Skin of body (tissue), 2 donors: ENCODE measurements around the gene ZSWIM8. TPM values are rescaled to one million over a fixed set of nuclear protein-coding genes. Genes with fewer than 3 reads are reported as not detected.
"Not testable (repeated sequence)": the region's sequence is repeated elsewhere in the genome, so short reads cannot be mapped to it uniquely, and the experiment has no call there.

Experiments
- DNase-seq: peaks from one replicate; lab custom pipeline; 2025; lab: John Stamatoyannopoulos, UW
- total RNA-seq: library from RNA; depleted of rRNA; stranded (reverse); fragments of >200 nt; gene quantifications from one replicate; pipeline ENCODE4 v1.2.3, GENCODE V29; 2014

The ZSWIM8 gene
- total RNA-seq, 1 donor from 2014 or later = 48.4 TPM

DNA sequence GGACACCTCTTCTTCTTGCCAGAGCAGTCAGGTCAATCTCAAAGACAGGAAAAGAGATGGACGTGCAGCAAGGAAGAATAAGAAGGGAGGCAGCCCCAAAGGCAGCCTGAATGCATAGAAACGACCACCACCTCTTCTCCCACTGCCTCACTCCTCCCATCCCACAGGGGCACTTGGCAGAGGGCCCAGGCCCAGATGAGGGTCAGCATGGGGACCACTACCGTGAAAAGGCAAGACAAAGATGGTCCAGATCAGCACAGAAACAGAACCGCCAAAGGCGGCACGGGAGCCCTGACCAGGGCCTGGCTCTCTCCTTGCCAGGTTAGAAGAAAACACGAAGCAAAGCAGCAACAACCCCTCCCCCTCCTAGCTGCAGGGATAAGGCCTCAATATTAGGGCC lies 27.9 kb downstream of the ZSWIM8 start:
- no peak for DNase-seq

DNA sequence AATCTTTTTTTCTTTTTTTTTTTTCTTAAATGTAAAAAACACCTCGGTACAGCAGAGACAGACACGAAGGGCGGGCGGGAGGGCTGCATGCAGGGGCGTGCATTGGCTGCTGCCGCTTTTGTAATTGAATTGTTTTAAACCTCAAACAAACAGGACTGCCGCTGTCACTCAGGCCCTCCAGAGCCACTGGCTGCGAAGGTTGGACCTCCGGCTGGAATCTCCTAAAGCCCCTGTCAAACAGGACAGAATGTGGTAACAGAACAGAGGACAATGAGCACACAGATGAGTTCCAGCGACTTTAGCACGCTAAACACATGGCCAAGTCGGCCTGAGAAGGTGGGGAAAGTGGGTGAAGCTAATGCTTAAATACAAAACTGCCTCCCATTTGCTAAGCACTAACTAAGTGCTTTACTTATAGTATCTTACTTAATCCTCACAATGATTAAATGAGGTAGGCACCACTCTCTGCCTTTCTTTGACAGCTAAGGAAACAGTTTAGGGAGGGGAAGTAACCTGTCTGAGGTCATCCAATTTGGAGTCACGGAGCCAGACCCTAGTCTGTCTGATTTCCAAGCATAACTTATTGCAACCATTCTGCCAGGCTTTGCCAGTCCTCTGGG lies 29.0 kb downstream of the ZSWIM8 start:
- no peak for DNase-seq

DNA sequence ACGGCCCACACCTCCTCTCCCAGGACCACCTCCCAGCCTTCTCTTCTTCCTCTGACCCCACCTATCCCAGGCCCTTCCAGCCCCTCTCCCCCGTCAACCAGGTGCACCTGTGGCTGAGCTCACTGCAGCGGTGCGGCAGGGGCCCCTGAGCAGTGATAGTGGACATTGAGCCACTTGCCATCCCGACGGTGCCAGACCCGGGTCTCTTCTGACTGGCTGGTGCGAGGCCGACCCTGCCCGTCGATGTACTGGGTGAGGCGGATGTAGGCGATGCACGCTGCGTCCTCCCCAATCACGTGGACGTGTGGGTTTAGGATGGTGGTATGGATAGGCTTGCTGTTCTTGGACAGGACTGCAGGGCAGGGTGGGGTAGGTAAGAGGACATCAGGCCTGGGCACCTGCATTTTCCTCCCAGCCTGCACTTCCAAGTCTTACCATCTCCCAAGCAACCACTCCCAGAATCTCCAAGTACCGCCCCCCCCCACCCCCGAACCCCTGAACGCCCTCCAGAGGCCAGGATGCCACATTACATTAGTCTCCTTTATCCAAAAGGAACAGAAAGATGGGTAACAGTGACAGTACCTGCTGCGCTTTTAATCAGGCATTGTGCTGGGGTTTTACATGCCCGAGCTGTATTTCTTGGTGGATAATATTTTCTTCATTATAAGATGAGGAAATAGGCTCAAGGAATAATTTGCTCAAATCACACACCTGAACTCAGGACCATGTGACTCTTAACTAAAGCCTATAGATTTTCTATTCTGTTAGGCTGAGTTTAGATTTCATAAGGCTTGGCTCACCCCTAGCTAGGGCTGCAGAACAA lies 29.7 kb downstream of the ZSWIM8 start:
- no peak for DNase-seq

DNA sequence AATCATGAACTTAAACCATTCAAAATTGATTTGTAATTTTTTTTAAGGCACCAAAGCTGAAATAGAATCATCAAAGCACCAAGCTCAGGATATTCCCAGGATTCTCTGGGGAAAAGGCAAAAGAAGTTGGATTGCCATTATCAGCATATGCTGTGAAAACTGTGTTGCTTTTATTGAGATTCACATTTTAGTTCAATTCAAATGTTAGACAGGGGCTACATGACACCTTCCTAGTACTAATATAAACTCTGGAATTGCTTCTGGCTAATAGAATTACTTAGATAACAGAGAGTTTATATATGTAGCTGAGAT lies 30.3 kb downstream of the ZSWIM8 start:
- no peak for DNase-seq

DNA sequence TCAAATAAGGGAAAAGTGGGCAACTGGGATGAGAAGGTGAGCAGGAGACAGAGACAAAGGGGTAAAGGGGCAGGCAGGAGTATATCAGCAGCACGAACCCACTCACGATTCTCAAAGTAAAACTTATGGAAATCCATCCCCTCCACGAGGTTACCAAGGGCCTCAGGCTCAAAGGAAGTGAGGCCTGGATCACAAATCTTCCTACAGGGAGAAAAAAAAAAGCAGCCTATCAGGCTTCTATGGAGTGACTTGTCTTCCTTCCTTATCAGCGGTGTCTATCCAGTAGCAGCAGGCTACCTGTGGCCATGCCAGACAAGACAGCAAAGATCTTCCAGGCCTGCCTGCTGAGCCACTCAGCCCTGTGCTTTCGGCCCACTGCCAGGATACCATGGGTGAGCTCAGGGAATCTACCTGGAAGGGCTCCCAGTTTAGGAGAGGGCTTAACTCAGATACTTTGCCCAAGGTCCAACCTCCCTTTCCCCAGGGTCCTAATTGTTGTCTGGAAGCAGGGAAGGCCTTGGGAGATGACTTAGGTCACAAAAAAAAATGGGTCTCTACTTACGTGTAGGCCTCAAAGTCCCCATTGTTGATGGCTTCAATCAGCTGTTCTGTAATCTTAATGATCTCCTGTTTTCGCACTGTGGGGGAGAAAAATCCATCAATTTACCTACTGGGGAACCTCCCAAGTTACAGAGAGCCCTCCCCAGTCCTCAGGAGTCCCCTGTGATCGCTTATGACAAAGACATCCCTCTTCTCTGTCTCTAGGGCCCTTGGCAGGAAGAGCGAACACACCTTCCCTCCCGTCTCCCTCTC lies 31.7 kb downstream of the ZSWIM8 start:
- no peak for DNase-seq

DNA sequence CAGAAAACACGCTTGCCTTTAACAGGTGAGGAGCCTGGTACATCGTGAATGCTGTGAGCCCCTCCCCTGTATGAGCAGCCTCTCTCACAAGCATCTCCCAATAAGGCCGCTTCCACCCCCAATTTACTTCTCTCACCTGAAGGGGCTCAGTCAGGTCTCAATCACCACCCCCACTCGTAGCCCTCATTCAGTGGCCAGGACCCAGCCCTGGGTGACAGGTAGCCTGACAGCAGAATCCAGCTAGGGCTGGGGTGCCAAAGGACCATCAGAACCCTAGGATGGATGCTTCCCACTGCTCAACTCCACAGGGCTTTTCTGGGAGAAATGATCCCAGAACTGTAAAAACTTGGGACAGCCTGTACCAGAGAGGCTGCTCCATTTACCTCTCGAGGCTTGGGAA lies 32.4 kb downstream of the ZSWIM8 start:
- DNase-seq = no peak

DNA sequence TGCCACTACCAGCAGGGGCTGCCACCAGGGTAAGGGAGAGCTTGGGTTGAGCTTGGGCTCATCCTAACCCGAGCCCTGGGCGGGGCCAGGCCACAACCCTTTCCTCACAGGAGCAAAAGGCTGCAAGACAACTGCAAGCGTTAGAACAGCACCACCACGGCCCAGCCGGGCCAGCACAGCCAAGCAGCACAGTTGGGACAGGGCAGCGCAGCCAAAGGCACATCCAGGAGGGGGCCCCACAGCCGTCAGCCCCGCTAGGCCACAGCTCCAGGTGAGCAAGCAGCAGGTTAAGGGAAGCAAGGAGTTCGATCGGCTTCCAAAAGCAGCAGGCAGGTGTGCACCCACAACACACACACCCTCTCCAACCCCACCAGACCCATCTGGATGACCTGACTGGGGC lies 33.0 kb downstream of the ZSWIM8 start:
- DNase-seq = no peak

DNA sequence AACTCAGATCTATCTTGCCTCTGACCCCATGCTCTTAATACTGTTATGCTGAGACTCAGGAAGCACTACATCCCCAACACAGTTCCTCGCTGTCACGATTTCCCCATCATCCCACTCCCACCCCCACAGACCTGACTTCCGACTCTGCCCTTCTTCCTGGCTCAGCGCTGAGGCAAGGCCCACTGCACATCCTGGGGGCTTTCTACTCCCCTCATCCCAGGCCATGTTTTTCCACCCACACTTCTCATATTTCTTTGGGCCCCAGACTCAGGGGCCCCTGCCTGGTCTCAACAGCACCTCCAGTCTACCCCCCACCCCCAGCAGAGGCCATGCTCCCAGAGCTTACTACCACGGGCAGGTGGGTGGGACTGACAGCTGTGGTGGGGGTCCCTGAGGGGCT lies 33.7 kb downstream of the ZSWIM8 start:
- DNase-seq = no peak

DNA sequence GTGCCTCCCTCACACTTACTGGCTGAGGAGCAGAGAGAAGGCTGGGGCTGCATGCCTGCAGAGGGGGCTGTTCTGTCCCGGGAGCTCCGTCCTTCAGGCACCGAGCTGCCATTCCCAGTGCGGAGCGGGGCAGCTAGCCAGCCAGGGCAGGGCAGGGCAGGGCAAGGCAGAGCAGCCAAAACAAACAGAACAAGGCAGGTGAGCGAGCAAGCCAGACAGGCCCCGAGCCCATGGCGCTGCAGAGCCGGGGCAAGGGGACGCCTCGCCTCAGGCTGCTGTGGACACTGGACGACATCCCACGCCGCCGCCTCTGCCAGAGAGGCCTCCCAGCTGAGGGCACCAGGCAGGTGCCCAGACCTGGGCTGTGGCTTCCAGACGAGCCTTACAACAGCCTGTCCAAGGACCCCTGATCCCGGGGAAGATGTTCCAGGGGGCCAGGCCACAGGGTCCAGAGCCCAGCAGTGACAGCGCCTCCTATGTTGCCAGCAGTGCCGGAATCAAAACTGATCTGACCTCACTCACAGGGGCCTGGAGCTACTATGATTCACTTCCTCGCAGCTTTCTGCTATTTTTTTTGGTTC lies 34.2 kb downstream of the ZSWIM8 start:
- no peak for DNase-seq

DNA sequence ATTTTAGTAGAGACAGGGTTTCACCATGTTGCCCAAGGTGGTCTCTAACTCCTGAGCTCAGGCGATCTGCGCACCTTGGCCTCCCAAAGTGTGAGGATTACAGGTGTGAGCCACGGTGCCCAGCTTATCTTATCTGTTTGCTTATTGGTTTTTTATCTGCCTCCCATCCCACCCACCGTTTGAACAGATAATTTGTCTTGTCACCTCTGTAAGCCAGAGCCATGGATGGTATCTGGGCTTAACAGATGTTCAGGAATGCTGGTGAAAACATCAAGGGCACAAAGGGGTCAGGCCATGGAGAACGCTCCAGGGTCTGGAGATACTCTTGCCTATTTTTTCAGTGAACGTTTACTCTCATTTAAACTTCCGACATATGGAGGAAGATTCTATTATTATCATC lies 38.0 kb downstream of the ZSWIM8 start:
- no peak for DNase-seq

DNA sequence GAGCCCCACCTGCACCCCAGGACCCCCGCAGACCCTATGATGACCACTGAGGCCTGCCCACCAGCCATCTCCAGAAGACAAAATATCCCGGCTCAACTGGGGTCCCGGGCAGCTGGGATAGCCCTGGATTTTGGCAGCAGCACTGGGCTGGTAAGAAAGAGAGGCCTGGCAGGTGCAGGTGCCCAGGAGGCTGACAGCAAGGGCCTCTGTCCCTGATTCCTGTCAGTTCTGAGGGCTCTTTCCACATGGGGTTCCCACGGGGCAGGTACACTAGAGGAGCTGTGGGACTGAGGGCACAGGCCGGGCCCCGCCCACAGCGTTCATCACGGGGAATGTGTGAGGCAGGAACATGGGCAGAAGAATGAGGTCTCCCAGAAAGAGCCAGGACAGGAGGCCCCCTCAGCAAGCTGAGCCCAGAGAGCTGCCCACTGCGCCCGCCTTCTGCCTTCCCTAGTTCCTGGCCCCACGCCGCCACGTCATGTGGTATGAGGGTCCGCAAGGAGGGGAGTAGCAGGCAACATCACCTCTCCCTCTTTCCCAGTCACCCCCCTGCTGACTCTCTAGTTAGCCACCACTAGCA lies 38.8 kb downstream of the ZSWIM8 start:
- DNase-seq = no peak

DNA sequence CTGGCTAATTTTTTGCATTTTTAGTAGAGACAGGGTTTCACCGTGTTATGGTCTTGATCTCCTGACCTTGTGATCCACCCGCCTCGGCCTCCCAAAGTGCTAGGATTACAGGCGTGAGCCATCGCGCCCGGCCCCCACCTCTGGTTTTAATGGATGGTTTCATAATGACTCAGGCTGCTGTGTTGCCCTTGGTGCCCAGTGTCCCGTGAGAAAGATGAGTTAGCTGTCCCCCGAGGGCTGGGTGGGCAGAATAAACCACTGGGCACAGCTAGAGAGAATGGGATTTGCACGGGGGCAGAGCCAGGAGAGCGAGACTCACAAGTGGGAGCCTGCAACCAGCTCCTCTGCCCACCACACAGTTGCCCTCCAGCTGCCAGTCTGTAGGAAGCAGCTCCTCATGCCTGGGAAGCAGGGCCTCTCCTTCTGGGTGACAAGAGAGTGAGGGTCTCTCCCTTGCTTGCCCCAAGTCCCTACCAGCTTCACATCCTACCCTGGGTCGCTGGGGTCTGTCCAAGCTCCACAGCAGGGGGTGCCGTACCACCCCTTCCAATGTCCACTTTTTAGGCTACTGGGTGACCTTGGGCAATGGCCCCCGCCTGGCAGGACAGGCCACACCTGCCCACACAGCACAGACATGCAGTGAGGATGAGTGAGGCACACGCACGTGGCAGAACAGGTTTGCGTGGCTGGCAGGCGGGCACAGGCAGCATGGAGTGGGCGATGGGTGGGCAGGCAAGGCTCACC lies 42.1 kb downstream of the ZSWIM8 start:
- DNase-seq = no peak

DNA sequence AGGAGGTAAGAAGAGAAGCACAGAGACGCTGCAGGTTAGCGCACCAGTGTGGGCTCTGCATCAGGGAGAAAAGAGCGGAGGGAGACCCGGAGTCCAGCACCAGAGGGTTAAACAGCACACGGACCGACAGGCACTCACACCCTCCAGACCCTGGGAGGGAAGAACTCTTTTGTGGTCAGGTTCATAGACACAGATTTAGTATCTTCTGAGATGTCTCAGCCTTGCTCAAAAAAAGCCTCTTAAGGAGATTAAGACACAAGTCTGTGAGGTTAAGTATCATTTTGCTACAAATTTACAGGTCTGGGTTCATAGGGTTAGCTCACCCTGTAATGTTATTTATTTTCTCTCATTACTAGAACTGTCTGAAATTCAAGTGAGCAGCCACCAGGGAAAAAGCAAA lies 42.8 kb downstream of the ZSWIM8 start:
- DNase-seq = no peak

DNA sequence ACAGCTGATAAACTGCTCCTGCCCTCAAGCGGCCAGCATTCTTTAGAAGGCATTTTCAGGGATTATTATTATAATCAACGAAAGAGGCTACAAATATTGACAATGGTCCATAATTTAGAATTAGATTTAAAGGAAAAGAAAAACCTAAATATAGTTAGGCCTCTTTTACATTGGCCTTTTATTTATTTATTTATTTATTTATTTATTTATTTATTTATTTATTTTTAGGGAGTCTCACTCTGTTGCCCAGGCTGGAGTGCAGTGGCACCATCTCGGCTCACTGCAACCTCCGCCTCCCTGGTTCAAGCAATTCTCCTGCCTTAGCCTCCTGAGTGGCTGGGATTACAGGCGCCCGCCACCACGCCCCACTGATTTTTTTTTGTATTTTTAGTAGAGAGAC lies 43.7 kb downstream of the ZSWIM8 start:
- DNase-seq = not testable (repeated sequence)

DNA sequence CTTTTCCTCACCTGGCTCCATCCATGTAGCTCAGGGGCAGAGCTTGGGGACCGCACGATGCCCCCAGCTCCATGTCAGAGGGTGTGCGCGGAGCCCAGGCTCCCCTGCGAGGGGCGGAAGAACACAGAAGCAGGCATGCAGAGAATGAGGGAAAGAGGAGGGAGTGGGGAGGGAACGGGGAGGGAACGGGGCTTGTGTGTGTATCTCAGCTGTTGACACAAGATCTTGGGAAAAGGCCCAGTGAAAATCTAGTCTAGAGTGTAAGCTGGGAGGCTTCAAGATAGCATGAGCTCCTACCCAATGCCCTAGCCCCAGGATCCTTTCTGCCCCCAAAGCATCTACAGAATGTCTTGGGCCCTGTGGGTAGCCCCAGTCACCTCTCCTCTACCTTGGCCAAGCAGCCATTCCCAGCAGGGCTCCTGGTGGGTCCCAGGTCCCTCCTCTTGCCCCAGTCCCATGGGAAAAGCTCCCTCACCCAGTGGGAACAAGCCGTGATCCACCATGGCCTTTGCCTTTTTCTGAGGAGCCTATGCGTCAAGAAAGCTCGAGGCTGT lies 51.1 kb downstream of the ZSWIM8 start:
- no peak for DNase-seq

DNA sequence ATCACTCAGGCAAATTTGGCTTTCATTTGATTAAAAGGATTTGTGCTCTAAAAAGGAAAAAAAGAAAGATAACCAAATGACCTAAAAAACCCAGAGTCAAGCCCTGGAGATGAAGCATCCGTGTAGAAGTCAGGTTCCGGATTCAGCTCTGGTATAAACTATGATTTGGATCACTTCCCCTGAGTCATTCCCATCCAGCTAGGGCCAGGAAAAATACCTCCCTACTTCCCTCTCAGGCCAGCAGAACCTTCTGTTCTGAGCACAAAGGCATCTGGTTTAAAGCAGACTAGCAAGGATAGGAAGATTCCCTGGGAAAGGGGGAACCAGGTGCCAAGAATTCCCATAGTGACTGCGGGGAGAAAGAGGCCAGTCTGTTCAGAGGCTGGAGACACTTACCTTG lies 51.7 kb downstream of the ZSWIM8 start:
- DNase-seq = no peak

DNA sequence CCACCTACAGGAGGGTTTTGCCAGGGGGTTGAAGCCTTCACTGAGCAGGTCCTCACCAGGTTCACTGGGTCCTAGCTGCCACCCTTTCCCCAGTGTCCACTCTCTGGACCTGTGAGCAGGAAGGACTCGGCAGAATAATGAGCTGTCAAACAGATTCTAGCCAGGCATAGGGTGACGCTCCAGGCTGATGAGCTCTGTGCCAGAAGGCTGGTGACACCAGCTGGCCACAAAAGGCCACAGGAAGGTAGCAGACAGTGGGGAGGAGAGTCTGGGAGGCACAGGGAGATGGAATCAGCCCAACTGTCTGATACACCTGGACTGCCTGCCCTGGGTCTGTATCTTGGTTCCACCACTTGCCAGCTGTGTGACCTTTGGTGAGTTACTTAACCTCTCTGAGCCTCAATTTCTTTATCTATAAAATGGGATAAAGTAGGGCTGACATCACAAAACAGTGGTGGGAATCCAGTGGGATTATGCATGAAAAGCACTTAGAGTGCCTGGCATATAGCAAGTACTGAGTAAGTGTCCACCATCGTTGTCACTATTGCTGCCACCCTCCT lies 52.7 kb downstream of the ZSWIM8 start:
- no peak for DNase-seq

DNA sequence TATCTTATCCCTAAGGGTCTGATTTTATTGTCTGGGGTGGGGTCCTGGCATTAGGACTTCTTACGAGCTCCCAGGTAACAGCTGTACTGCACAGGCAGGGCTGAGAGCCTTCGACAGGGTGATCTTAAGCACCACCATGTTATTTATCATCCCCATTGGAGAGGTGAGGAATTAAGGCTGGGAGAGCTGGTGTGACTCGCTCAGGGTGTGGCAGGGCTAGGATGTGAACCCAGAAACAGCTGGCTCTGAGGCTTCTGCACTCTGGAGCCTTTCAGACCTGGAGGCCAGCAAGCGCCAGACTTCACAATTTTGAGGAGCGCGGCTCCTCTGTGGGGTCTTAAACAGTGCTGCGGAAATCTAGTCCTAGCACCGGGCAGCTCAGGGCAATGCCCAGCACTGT lies 53.4 kb downstream of the ZSWIM8 start:
- no peak for DNase-seq

DNA sequence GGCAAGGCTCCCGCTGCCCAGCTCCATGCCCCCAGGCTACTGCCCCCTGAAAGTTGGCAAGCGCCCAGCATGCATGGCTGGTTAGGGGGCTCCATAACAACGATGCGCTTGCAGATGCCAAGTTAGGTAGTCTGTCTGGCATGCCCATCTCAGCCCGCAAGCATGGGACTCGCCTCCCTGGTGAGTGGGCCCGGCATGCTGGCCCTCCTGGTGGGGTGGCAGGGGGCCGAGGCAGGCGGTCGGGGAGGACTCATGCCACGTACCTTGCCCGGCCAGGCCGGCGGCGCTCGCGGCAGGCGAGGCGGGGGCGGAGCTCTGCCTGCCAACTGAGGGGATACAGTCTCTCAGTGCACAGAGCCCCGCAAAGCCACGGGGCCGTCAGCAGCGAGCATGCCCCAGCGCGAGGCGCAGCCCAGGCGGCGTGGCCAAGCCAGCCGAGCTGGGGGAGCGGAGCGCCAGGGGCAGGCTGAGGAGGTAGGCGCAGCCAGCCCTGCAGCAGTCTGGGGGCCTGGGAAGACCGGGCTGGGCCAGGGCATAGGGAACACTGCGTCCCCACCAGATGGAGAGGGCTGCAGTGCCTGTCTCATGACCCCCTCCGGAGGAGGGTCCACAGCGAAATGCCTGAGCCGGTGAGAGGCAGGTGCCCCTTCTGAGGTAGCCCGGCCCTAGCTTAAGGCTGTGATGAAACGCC lies 54.0 kb downstream of the ZSWIM8 start:
- DNase-seq = no peak

DNA sequence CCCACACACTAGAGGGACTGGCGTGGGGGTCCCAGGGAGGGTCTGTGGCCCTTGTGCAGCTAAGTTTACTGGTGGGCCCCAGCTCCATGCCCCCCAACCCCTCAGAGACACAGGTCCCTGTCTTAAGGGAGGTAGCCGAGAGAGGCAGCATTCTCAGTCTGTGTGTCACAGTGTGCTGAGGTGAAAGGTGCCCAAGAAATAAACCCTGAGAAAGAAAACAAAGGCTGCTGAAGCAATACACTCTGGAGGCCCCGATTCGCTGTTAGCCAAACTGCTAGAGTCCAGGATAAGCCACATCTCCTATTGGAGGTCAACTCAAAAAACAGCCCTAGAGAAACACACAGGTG lies 54.6 kb downstream of the ZSWIM8 start:
- DNase-seq = no peak
